ENCODE data around the gene REELD1.
A peak's percentile ranks its signal among the peaks of the same experiment; 100 is the strongest.

The REELD1 gene

DNA sequence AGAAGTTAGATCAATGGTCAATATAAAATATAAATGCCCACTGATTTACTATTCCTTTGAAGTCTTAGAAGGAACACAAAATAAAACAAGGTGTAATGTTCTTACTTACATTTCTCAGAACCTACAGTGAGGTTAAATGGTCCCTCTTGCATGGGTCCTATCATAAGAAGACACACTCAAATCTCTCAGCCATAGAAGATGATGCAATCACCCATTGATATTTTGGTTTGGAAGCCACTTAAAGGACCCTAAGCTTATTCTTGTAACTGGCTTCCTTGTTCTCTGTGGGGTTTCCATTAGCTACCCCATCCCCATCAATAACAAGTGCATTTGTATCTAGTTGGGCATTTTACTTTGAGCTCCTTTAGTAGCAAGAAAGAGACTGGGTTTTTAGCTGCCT is 15.1 kb downstream of the REELD1 start:
- no peak for DNase-seq

GRCh38 chr4:146232131-146232722 is 17.9 kb downstream of the REELD1 start:
- DNase-seq: no peak

GRCh38 chr4:146235654-146236177 is 21.4 kb downstream of the REELD1 start:
- DNase-seq: peak; percentile 13

DNA sequence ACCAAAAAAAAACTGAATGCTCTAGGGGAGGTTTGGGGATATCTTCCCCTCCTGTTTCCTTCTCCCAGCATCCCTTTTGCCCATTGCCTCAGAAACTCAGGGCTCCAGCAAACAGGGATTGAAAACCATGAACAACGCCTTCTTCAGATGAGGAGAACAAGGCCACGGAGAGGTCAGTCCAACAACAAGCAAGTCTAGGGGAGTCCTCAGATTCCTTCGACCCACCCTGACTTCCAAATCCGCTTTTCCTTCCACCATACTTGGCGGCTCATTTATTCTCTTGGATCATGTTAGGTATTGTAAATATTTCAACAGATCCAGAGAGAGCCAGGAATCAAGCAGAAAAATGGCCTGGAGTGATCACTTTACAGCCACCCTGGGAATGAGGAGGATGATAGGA is 21.9 kb downstream of the REELD1 start:
- no peak for DNase-seq

- no peak for DNase-seq
Measured at GRCh38 chr4:146237092-146237491, 22.8 kb downstream of the REELD1 start.

- DNase-seq: no peak
Measured at GRCh38 chr4:146238107-146238506, 23.8 kb downstream of the REELD1 start.

- no peak for DNase-seq
Measured at GRCh38 chr4:146243141-146243882, 29.0 kb downstream of the REELD1 start.

- no peak for DNase-seq
Measured at GRCh38 chr4:146243883-146244277, 29.5 kb downstream of the REELD1 start.

DNA sequence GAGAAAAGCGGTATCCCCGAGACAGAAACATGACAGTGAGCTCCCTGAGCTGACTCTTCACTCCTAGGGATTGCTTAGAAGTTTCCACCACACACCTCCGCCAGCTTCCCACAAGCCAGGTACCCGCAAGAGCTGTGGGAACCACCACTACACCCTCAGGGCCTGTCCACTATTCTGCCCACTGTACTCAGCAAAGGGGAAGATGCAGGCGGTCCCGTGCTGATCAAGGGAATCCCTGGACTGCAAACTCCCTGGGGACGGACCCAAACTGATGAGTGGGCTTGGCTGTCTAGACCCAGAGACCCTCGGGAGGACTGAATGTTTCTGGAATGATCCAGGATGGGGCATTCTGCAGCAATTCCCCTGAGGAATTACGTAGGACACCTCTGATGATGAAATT is 30.2 kb downstream of the REELD1 start:
- no peak for DNase-seq

- DNase-seq: no peak
Measured at GRCh38 chr4:146245246-146245645, 30.9 kb downstream of the REELD1 start.

DNA sequence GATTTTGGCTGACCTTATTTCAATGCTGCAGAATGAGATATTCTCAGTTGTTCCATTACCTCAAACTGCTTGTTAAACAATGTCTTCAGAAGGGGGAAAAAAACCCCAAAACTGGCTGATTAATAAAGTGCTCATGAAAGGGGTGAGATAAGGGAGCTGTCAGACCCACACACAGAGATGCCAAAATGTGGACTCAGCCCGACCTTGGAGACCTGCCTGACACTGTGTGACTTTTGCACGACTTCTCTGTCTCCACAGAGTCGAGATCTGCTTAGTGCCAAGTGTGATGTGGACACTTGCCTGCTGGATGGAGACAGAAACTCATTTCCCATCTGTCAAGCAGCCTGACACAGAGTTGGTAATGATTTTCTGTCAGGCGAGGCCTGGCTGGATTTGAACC is 31.5 kb downstream of the REELD1 start:
- no peak for DNase-seq

- no peak for DNase-seq
Measured at GRCh38 chr4:146246381-146246780, 32.0 kb downstream of the REELD1 start.

DNA sequence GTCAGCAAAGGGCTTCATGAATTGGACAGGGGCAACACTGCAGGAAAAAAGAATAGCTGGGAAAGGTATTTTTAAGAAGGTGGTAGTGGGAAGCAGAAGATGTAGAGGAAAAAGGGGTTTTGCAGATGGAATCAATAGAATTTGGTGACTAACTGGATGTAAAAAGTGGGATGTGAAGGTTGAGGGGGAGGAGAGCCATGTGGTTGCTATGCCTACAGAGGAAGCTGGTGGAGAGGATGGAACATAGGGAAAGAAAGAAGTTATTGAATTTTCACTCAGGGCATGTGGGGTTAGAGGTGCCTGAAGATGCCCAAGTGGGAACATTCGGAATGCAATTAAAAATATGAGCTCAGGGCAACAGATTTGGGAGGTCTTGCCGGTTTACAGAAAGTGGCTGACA is 33.0 kb downstream of the REELD1 start:
- DNase-seq: no peak

- no peak for DNase-seq
Measured at GRCh38 chr4:146252969-146253611, 38.8 kb downstream of the REELD1 start.

DNA sequence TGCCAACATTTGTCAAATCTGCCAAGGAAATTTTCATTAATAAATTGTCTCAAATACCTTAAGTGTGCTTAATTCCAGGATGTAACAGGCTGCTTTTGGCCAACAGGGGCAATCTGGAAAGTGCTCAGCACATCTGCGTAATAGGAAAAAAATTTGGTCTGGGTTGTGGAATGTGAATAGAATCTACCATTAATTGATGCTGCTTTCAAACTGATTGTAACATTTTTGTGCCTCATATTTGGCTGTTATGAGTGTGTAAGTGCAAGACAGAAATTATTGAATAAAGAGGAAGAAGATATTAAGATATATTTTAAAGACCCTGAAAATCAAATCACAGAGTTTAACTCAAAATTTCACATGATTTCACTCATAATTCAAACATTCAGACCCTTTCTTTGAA is 41.1 kb downstream of the REELD1 start:
- no peak for DNase-seq

- no peak for DNase-seq
Measured at GRCh38 chr4:146255874-146256273, 41.5 kb downstream of the REELD1 start.

GRCh38 chr4:146256328-146256727 is 42.0 kb downstream of the REELD1 start:
- no peak for DNase-seq

DNA sequence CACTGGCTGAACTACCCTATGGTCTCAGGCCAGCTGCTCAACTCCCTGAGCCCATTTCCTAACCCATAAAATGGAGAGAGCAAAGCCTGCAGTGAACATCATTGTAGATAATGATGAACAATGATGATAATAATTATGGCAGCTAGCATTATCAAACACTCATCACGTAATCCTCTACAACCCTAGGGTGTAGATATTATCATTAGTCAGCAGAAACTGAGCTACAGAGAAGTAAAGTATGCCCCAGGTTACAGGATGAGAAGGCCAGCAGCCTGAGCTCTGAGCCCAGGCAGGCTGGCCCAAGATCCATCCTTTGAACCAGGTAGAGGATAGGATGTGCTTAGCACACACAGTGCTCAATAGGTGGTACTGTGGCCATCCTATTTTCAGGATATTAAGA is 43.2 kb downstream of the REELD1 start:
- no peak for DNase-seq

DNA sequence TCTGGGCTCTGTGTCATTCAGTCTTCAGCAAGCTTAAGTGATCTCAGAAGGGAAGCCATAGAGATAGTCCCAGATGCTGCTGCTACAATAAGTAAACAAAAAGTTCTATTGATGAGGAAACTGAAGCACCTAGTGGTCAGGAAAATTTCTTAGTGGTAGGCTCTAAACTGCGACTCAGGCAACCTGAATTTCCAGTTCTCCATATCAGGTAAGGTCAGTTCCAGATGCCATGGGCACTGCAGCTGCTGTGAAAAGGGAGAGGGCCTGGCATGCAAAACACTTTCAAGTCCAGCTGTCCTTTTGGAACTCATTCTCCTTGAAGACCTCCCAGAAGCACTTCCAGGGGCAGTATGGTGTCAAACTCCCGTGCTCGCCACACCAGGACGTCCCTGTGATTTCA is 46.2 kb downstream of the REELD1 start:
- DNase-seq: no peak

DNA sequence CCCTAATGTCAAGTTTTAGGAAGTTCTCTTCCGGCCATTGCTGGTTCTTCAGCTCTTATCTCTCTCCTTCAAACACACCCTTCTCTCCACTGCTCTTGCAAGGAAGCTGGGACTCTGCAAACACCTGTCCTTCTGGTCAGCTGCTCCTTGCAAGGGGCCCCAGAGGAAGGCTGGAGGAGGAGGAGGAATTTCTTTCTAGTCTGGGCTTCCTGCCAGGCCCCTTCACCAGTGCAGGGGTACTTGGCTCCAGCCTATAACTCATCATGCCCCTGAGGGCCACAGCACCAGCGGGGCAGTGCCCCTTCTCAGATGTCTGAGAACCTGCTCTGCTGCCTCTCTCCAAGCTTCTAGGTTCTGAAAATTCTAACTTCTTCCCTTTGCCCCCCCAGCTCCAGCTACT is 46.7 kb downstream of the REELD1 start:
- DNase-seq: no peak

DNA sequence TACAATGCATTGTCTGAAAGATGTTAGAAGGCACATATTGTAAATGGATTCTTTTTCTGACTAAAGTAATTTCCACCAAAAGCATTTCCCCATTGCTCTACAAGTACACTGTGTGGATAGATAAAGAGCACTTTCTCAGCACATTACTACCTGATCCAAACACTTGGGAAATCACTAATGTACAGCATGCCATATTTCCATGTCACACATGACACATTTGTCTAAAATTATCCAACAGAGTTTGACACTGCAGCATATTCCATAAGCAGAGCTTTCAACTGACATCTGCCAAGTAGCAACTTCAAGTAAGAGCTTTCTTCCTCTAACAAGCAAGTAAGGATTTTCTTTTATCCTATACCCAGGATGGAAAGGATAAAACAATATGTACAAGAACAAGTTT is 49.5 kb downstream of the REELD1 start:
- DNase-seq: no peak

GRCh38 chr4:146265950-146266490 is 51.7 kb downstream of the REELD1 start:
- no peak for DNase-seq

DNA sequence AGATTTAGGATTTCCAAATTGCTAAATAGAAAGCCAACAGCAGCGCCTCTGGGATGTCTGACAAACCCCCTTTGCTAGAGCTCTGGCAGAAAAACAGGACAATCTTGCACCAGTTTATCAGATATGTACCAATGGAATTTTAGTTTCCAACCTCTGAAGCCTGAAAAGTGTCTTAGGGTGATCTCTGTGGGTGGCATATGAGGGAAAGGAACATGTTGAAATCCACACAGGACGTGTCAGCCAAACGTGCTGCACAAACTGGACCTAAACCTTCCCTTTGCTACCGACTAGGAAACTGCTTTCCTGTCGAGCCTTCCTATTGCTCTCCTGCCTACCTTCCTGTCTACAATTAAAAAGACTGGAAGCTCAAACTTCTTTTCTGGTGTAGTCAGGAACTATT is 53.5 kb downstream of the REELD1 start:
- DNase-seq: no peak

DNA sequence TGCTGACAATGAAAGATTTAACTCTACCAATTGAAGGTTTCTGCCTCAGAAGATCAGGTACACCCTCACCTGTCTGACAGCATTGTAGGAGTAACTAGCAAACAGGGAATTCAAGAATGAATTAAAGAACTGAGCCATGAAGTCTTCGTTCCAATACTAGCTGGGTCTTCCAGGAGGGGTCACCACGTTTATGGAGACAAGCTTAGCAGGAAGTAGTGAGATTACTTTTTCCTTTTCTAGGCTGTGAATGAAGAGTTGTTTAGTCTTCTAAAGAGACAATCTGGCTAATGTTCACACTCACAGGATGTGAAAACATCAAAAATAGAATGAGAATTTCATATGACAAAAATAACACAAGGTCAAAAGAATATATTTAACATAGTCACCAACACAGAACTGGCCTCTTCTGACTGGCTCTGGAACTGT is 54.9 kb downstream of the REELD1 start:
- no peak for DNase-seq

Measured in T1000 (cell line).